ENCODE measurements around the gene STON1. TPM values are rescaled to one million over a fixed set of nuclear protein-coding genes. Genes with fewer than 3 reads are reported as not detected.

Gene STON1
- total and polyA plus RNA-seq, 2 donors (not counting 3 experiments of a cell fraction or from before 2014, with no cell fraction given): 6.3 to 12.1 TPM

DNA sequence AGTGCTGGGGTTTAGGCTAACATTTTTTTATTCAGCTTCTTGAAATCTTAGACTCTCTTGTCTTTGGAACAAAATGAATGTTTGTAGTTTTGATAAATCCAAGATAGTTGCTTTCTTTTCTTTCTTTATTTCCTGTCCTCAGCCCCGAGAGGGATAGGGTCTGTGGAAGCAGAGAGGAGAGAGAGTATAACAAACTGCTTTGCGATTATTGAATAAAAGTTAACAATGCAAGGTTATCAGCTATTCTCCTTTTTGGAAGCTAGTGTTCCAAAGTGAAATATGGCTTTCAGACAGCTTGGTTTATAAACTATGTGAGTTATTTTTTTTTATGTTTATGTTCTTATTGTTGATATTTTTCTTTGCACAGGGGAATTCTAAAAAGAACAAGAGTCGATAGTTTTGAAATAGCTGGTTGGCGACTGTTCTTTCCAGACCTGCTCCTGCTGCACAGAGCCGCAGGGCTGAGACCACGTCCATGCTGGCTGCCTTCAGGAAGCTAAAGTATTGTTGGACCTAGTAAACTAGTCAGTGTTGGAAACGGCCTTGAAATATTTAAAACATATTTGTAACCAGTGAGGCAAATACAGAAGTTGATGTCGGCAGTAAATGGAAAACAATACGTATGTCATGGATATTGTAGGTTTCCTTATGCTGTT, 15.5 kb upstream of the STON1 start:
- no TSS peak for BruUV-seq (replicated peaks)
- CTCF ChIA-PET: interaction anchor here (1.9 kb wide), 1 partner anchor 43 kb away, joined by 4 read pairs; no protein-coding TSS in a partner anchor

More for the DNA sequence above, 15.5 kb upstream of the STON1 start:
- no peaks in the 10 kb centered on the region for H3K9me3 ChIP-seq (replicated peaks; ENCODE audit: control insufficient read depth, insufficient read depth, low read length)
- intact Hi-C loops (cut with micrococcal nuclease): no loop called here
- H3K27ac ChIP-seq (ENCODE audit: insufficient read depth, low read depth, low read length): no peak overlapping the region
- no peak overlapping the region for H3K4me2 ChIP-seq (ENCODE audit: insufficient read depth, low read length)
- no peaks in the 10 kb centered on the region for H3K27me3 ChIP-seq (ENCODE audit: control insufficient read depth in 2 of 2, insufficient read depth in 2 of 2, low read length in 2 of 2)
- H3K79me2 ChIP-seq (ENCODE audit: control insufficient read depth, insufficient read depth, low read length): no peaks in the 10 kb centered on the region
- DNase-seq (ENCODE audit: low read depth, low spot score): no peak
- POLR2A ChIA-PET: no interaction called here
- dilution Hi-C loops (cut with MboI; ENCODE audit: extremely low pct_ligation_motif_present, low sequenced_read_pairs): no loop called here
- no peaks in the 10 kb centered on the region for H4K20me1 ChIP-seq (replicated peaks; ENCODE audit: control insufficient read depth, extremely low read depth, insufficient read depth, low read length)
- H3K4me1 ChIP-seq (ENCODE audit: control insufficient read depth, extremely low read depth, insufficient read depth, low read length): peaks cover 11% of the 10 kb centered on the region
- H3K4me3 ChIP-seq (replicated peaks in 1 of 3; ENCODE audit: insufficient read depth in 1 of 3, low read depth in 1 of 3, low read length in 3 of 3): no peak overlapping the region
- TF ChIP-seq GATA2 (IDR thresholded peaks at IDR 0.05; ENCODE audit: insufficient read depth, insufficient read length, low read depth, low read length) (no peak), POLR2AphosphoS5 (IDR thresholded peaks at IDR 0.05; ENCODE audit: insufficient read depth, low read depth, low read length) (no peak), MYC (IDR thresholded peaks at IDR 0.05; ENCODE audit: low read depth, low read length) (no peak), JUN (IDR thresholded peaks at IDR 0.05; ENCODE audit: borderline replicate concordance, insufficient read depth, insufficient read length, low read depth) (no peak), FOS (IDR thresholded peaks at IDR 0.05; ENCODE audit: borderline replicate concordance, insufficient read depth, low read length) (no peak), POLR2A (IDR thresholded peaks at IDR 0.05; ENCODE audit: low read depth, low read length) (no peak), EZH2 (IDR thresholded peaks at IDR 0.05; ENCODE audit: borderline replicate concordance, low read depth, low read length, severe bottlenecking) (no peak)
- TF ChIP-seq, protein P1, sequence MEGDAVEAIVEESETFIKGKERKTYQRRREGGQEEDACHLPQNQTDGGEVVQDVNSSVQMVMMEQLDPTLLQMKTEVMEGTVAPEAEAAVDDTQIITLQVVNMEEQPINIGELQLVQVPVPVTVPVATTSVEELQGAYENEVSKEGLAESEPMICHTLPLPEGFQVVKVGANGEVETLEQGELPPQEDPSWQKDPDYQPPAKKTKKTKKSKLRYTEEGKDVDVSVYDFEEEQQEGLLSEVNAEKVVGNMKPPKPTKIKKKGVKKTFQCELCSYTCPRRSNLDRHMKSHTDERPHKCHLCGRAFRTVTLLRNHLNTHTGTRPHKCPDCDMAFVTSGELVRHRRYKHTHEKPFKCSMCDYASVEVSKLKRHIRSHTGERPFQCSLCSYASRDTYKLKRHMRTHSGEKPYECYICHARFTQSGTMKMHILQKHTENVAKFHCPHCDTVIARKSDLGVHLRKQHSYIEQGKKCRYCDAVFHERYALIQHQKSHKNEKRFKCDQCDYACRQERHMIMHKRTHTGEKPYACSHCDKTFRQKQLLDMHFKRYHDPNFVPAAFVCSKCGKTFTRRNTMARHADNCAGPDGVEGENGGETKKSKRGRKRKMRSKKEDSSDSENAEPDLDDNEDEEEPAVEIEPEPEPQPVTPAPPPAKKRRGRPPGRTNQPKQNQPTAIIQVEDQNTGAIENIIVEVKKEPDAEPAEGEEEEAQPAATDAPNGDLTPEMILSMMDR (IDR thresholded peaks at IDR 0.05; ENCODE audit: extremely low read depth in 1 of 2, insufficient read depth in 1 of 2, low read depth in 1 of 2, low read length in 2 of 2): no peak
- TF ChIP-seq, protein P2, sequence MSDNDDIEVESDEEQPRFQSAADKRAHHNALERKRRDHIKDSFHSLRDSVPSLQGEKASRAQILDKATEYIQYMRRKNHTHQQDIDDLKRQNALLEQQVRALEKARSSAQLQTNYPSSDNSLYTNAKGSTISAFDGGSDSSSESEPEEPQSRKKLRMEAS (IDR thresholded peaks at IDR 0.05; ENCODE audit: insufficient read depth, insufficient read length): no peak
- FAIRE-seq: no peak
- no peak overlapping the region for H2AFZ ChIP-seq (ENCODE audit: low read depth, low read length)
- no peaks in the 10 kb centered on the region for H3K9me1 ChIP-seq (replicated peaks; ENCODE audit: control insufficient read depth, extremely low read depth, insufficient read depth, low read length)
- no peak overlapping the region for H3K9ac ChIP-seq (replicated peaks; ENCODE audit: extremely low read depth, insufficient read depth, low read length)
- peaks cover 0 to 8% of the 10 kb centered on the region in 2 experiments for H3K36me3 ChIP-seq (ENCODE audit: control insufficient read depth in 2 of 2, extremely low read depth in 1 of 2, insufficient read depth in 2 of 2, low read length in 2 of 2)

Measured in endothelial cell of umbilical vein (primary cell).